Neural cell (in vitro differentiated cells): ENCODE data around the gene KCTD16. TPM values are rescaled to one million over a fixed set of nuclear protein-coding genes. Genes with fewer than 3 reads are reported as not detected.

Source experiments
- H2AFZ ChIP-seq: fragments of 200-600, 300-800 bp; sonication (generic), shearing (Covaris generic); 2 replicates; pipeline ENCODE4 v1.6.0; 2014; ENCODE audit warnings: low read depth, mild to moderate bottlenecking, antibody characterized with exemption, low read length, moderate library complexity
- H3F3A ChIP-seq: fragments of 200-600 bp; shearing (Covaris generic); 2 replicates; pipeline ENCODE4 v1.6.1; 2016; ENCODE audit warnings: mild to moderate bottlenecking, moderate library complexity, mixed read lengths, antibody characterized with exemption, low read length; ENCODE audit not compliant: insufficient read depth, poor library complexity, severe bottlenecking
- H3K27ac ChIP-seq: fragments of 200-600, 300-800 bp; sonication (generic), shearing (Covaris generic); 2 replicates; pipeline ENCODE4 v1.5.1; 2014; ENCODE audit warnings: mild to moderate bottlenecking, low read length, moderate library complexity
- H3K27me3 ChIP-seq: fragments of 300-800, 200-600 bp; sonication (generic), shearing (Covaris generic); 2 replicates; pipeline ENCODE4 v1.6.0; 2014; ENCODE audit warnings: mild to moderate bottlenecking, low read depth, low read length, moderate library complexity; ENCODE audit not compliant: insufficient read depth
- H3K36me3 ChIP-seq: fragments of 300-800, 200-600 bp; sonication (generic), shearing (Covaris generic); 2 replicates; pipeline ENCODE4 v1.5.1; 2014; ENCODE audit warnings: mild to moderate bottlenecking, antibody characterized with exemption, low read length, moderate library complexity; ENCODE audit not compliant: insufficient read depth
- H3K4me2 ChIP-seq: fragments of 300-800, 200-600 bp; sonication (generic), shearing (Covaris generic); 2 replicates; pipeline ENCODE4 v1.6.0; 2014; ENCODE audit warnings: mild to moderate bottlenecking, low read length
- H3K4me3 ChIP-seq: fragments of 300-800, 200-600 bp; sonication (generic), shearing (Covaris generic); 2 replicates; pipeline ENCODE4 v1.5.1; 2014; ENCODE audit warnings: mild to moderate bottlenecking, low read length, moderate library complexity
- H3K79me2 ChIP-seq: fragments of 200-600 bp; shearing (Covaris generic); replicated peaks from 2 replicates; pipeline ENCODE4 v1.6.0; 2014; ENCODE audit warnings: mild to moderate bottlenecking, low read length, moderate library complexity; ENCODE audit not compliant: insufficient read depth
- H3K9ac ChIP-seq: fragments of 300-800, 200-600 bp; sonication (generic), shearing (Covaris generic); 2 replicates; pipeline ENCODE4 v1.6.1; 2016; ENCODE audit warnings: mild to moderate bottlenecking, low read length, mixed read lengths
- H3K9me2 ChIP-seq: fragments of 200-600 bp; shearing (Covaris generic); 2 replicates; pipeline ENCODE4 v1.6.1; 2016; ENCODE audit warnings: mild to moderate bottlenecking, low read length, mixed read lengths; ENCODE audit not compliant: insufficient read depth
- H3K9me3 ChIP-seq: fragments of 200-600, 300-800 bp; sonication (generic), shearing (Covaris generic); 2 replicates; pipeline ENCODE4 v1.6.1; 2016; ENCODE audit warnings: mild to moderate bottlenecking, mixed run types, low read length, moderate library complexity, mixed read lengths
- H4K20me1 ChIP-seq: fragments of 200-600 bp; shearing (Covaris generic); 2 replicates; pipeline ENCODE4 v1.6.1; 2016; ENCODE audit warnings: mild to moderate bottlenecking, mixed run types; ENCODE audit not compliant: insufficient read depth
- EP300 ChIP-seq: fragments of 450-650 bp; conservative IDR thresholded peaks from 2 replicates; pipeline ENCODE4 v1.6.1; 2014; ENCODE audit warnings: antibody characterized with exemption, mild to moderate bottlenecking, moderate library complexity; ENCODE audit not compliant: poor library complexity, severe bottlenecking
- EZH2 ChIP-seq: fragments of 200-600, 300-800 bp; shearing (Covaris generic), sonication (generic); IDR thresholded peaks from 2 replicates; pipeline ENCODE4 v1.6.1; 2014; ENCODE audit warnings: antibody characterized with exemption, low read length, borderline replicate concordance, mild to moderate bottlenecking; ENCODE audit not compliant: insufficient read depth, poor library complexity, severe bottlenecking
- MXI1 ChIP-seq: fragments of 450-650 bp; conservative IDR thresholded peaks from 2 replicates; pipeline ENCODE4 v1.6.1; 2014; ENCODE audit warnings: antibody characterized with exemption, mild to moderate bottlenecking; ENCODE audit not compliant: poor library complexity, severe bottlenecking
- POLR2AphosphoS5 ChIP-seq: IDR thresholded peaks from 2 replicates; pipeline ENCODE4 v1.6.1; 2012
- RAD21 ChIP-seq: fragments of 450-650 bp; conservative IDR thresholded peaks from 2 replicates; pipeline ENCODE4 v1.6.1; 2014; ENCODE audit warnings: antibody characterized with exemption, mild to moderate bottlenecking, moderate library complexity
- SMC3 ChIP-seq: fragments of 450-650 bp; conservative IDR thresholded peaks from 2 replicates; pipeline ENCODE4 v1.6.1; 2014; ENCODE audit warnings: antibody characterized with exemption, mild to moderate bottlenecking, moderate library complexity; ENCODE audit not compliant: poor library complexity
- TAF1 ChIP-seq: IDR thresholded peaks from 2 replicates; pipeline ENCODE4 v1.6.1; 2012; ENCODE audit warnings: low read depth
- polyA plus RNA-seq: library from polyadenylated mRNA; depleted of rRNA; stranded (reverse); fragments of >200 nt; gene quantifications from 2 replicates; pipeline ENCODE4 v1.2.3, GENCODE V29; 2014
- TF ChIP-seq, protein P1 (sequence below): IDR thresholded peaks from 2 replicates; pipeline ENCODE4 v1.6.1; 2012; ENCODE audit warnings: borderline replicate concordance
- TF ChIP-seq, protein P2 (sequence below): fragments of 450-650 bp; IDR thresholded peaks from 2 replicates; pipeline ENCODE4 v1.5.1; 2014; ENCODE audit warnings: antibody characterized with exemption, mild to moderate bottlenecking, moderate library complexity; ENCODE audit not compliant: poor library complexity, severe bottlenecking

KCTD16 gene
- polyA plus RNA-seq, 1 donor from 2014 or later, result 7.1 TPM

DNA sequence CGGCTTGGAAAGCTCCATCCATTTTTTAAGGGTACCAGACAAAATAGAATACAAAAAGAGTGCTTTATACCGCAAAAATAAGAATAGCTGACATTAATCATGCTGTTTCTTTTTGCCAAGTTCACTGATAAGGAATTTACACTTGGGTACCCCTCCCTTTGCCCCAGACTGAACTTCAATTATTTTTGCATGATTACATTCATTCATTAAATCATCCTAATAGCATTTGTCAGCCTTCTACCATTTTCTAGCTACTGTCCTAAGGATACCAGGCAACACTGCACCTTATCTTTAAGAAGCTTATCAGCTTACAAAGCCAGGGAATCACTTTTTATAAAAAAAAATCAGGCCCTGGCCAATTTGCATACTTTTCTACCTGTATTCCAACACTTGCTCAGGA lies 48.6 kb upstream of the KCTD16 start:
- Histone ChIP-seq H2AFZ (no peak overlapping the region), H3K9ac (no peak overlapping the region), H3K4me3 (no peak overlapping the region), H3F3A (no peaks in the 10 kb centered on the region), H3K27ac (no peak overlapping the region), H3K36me3 (no peaks in the 10 kb centered on the region), H3K27me3 (no peaks in the 10 kb centered on the region), H3K4me2 (no peak overlapping the region), H3K79me2 (no peaks in the 10 kb centered on the region), H4K20me1 (no peaks in the 10 kb centered on the region), H3K9me2 (no peaks in the 10 kb centered on the region), H3K9me3 (no peaks in the 10 kb centered on the region)
- TF ChIP-seq POLR2AphosphoS5 (no peak), MXI1 (no peak)
- TF ChIP-seq, protein P1, sequence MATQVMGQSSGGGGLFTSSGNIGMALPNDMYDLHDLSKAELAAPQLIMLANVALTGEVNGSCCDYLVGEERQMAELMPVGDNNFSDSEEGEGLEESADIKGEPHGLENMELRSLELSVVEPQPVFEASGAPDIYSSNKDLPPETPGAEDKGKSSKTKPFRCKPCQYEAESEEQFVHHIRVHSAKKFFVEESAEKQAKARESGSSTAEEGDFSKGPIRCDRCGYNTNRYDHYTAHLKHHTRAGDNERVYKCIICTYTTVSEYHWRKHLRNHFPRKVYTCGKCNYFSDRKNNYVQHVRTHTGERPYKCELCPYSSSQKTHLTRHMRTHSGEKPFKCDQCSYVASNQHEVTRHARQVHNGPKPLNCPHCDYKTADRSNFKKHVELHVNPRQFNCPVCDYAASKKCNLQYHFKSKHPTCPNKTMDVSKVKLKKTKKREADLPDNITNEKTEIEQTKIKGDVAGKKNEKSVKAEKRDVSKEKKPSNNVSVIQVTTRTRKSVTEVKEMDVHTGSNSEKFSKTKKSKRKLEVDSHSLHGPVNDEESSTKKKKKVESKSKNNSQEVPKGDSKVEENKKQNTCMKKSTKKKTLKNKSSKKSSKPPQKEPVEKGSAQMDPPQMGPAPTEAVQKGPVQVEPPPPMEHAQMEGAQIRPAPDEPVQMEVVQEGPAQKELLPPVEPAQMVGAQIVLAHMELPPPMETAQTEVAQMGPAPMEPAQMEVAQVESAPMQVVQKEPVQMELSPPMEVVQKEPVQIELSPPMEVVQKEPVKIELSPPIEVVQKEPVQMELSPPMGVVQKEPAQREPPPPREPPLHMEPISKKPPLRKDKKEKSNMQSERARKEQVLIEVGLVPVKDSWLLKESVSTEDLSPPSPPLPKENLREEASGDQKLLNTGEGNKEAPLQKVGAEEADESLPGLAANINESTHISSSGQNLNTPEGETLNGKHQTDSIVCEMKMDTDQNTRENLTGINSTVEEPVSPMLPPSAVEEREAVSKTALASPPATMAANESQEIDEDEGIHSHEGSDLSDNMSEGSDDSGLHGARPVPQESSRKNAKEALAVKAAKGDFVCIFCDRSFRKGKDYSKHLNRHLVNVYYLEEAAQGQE, result no peak

DNA sequence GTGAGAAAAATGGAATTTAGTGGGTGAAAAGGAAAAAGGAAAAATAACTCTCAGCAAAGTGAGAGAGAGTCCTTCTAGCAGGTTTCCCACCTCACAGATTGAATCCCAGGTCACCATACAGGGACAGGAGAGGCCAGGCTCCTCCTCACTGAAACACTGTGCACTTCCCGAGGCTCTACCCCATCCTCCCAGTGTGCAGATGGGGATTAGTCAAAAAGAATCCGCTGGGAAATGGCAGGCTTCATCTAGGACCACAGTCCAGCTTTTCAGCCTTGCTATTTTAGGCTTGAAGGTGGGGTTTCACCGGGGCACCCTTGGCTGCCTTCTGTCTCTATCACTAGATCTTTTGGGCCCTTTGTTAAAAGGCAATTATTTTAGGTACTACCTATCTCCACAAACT lies 48.0 kb upstream of the KCTD16 start:
- Histone ChIP-seq H3K9me3 (no peaks in the 10 kb centered on the region), H2AFZ (no peak overlapping the region), H3F3A (no peaks in the 10 kb centered on the region), H3K9me2 (no peaks in the 10 kb centered on the region), H3K9ac (no peak overlapping the region), H3K36me3 (no peaks in the 10 kb centered on the region), H3K4me2 (no peak overlapping the region), H3K4me3 (no peak overlapping the region), H3K27ac (no peak overlapping the region), H3K79me2 (no peaks in the 10 kb centered on the region), H4K20me1 (no peaks in the 10 kb centered on the region), H3K27me3 (no peaks in the 10 kb centered on the region)
- TF ChIP-seq EZH2 (no peak), POLR2AphosphoS5 (no peak), RAD21 (no peak), EP300 (no peak), TAF1 (no peak), SMC3 (no peak), MXI1 (no peak)
- TF ChIP-seq, protein P2, sequence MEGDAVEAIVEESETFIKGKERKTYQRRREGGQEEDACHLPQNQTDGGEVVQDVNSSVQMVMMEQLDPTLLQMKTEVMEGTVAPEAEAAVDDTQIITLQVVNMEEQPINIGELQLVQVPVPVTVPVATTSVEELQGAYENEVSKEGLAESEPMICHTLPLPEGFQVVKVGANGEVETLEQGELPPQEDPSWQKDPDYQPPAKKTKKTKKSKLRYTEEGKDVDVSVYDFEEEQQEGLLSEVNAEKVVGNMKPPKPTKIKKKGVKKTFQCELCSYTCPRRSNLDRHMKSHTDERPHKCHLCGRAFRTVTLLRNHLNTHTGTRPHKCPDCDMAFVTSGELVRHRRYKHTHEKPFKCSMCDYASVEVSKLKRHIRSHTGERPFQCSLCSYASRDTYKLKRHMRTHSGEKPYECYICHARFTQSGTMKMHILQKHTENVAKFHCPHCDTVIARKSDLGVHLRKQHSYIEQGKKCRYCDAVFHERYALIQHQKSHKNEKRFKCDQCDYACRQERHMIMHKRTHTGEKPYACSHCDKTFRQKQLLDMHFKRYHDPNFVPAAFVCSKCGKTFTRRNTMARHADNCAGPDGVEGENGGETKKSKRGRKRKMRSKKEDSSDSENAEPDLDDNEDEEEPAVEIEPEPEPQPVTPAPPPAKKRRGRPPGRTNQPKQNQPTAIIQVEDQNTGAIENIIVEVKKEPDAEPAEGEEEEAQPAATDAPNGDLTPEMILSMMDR, result no peak
- TF ChIP-seq, protein P1, result no peak
